CD4-positive, alpha-beta T cell treated with Interleukin-17A for 1 hour (primary cell): ENCODE data around the gene SH3D21.
A peak's percentile ranks its signal among the peaks of the same experiment; 100 is the strongest.

Experiments
- DNase-seq: peaks from one replicate; pipeline ENCODE4 v3.0.0-alpha.2; 2020

Gene SH3D21

DNA sequence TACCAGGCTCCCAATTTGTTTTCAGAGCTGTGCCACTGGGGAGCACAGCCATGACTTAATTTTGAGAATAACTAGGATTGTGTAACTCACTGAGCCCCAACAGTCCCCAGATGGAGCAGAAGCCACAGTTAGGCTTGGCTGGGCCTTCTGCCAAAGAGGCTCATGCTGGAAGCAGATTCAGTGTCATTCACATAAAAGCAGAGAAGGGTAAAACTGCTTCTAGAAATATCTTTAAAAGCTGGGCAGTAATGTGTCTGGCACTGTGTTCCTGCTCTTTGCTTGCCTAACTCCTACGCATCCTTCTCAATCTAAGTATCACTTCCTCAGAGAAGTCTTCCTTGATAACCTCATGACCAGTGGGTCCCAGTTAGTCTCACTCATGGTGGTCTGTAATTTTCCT is 59.2 kb downstream of the SH3D21 start:
- no peak for DNase-seq

DNA sequence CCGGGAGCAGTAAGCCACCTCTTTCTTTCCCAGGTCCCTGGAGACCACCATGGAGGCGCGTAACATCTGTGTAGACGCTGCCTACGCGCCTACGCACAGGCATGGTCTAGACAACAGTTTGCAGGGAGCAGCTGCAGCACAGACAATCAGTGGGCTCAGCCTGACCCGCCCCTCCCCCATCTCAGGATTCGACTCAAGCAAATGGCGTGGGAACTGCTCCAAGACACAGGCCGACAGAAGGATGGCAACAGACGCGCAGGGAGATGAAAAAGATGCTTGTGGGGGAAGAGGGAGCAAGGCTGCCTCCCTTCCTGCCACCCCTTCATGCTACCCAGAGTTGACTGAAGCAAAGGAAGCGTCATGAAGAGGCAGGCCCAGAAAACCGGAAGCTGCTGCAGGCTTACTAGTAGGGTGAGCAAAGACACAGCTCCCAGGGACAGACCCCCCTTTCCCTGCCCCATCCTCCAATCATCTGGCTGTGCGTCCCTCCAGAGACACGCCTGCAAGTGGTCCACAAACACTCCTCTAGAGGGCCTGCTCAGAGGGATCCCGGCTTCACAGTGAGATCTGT is 60.0 kb downstream of the SH3D21 start:
- DNase-seq, result peak; percentile 73

DNA sequence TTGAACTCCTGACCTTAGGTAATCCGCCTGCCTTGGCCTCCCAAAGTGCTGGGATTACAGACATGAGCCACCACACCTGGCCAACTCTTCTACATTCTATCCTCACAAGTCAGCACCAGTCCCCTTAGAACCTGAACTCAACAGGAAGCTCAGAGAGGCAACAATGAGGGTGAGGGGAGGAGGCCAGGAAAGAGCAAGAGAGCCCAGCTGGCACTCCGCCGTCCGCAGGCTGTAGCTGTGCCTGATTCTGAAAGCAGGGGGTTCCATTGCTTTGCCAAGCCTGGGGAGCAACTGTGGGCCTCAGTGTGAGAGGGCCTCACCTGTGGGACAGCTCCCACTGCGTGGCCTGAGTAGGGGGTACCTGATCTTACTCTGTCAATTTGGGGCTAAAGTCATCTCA is 60.9 kb downstream of the SH3D21 start:
- DNase-seq, result peak; percentile 58

DNA sequence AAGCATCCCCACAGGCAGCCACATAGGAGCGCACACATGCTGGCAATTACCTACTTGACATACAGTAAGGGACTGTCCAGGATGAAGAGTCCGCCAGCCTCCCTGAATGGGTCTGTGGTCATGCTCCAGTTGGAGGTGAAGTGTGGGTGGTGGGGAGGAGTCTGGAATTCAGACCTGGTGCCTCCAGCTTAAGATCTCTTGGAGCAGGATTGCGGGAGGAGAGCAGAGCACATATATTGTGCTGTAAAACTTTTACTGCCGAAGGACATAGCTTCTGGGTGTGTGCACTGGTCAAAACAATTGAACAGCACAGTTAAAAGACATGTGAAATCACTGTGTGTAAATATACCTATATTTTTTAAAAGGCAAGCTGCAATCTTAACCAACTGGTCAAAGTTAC is 61.6 kb downstream of the SH3D21 start:
- DNase-seq, result no peak

DNA sequence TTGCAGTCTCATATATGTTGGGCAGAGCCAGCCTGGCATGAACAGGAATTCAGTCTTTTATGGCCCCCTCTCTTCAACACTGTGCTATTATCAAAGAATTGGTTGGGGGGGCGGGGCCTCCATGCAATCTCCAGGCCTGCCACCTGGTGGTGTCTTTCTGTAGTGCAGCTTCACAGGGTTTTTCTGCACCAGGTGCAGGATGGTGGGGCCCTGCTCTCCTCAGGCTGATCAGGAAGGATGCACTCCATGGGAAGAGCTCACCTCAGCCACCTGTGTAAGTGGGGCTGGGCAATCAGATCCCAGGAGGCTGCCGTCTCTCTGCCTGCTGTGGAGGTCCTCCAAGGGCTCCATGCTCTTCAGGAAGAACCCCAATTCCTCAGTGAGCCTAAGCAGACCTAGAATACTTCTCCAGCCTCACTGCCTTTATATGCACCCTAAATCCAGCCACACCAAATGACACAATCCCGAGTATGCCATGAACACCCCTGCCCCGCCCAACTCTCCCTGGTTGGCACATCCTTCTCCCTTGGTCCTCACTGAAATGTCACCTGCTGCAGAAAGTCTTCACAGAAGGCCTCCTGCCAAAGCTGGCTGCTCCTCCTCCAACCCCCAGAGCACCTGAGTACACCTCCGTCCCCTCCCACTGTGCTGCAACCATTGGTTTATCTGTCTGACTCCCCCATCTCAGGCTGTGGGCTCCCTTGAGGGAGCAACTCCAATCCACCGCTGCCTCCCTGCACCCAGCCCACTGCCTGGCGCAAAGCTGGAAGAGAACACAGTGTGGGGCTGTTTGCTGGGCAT is 63.1 kb downstream of the SH3D21 start:
- DNase-seq, result peak; percentile 85
